Kidney capillary endothelial cell (primary cell): ENCODE data around the gene THSD4.

Experiments
- DNase-seq: peaks from one replicate; pipeline ENCODE4 v3.0.0-alpha.2; 2018; ENCODE audit warnings: low spot score

Gene THSD4

DNA sequence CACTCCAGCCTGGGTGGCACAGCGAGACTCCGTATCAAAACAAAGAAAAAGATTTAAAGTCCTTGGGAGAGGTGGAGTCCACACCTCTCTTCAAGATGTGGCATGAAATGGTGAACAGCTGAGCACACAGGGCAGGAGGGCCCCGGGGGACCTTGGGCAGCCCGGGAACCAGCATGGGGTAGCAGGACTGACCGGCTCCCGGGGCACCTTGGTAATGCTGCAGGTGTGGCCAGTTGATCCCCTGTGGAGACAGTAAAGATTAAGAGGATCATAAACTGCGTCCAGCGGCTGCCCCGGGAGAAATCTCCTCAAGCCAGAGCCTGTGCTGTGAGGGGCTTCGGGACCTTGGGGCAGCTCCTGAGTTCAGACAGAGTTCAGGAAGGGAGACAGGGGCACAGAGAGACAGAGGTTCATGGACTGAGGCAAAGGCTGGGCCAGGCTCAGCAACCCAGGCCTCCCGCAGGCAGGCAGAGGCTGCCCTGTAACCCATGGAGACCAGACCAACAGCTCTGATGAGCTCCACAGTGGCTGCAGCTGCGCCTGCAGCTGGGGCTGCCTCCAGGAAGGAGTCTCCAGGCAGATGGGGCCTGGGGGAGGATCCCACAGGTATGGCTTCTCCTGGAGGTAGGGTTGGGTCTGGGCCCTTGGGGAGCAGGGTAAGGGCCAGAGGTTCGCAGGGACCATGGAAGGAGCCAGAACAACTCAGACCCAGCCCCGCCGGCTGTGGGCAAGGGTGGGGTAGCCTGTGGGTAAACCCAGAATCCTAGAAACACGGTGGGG lies 695.2 kb downstream of the THSD4 start, which contains the start of gene NR2E3:
Gene NR2E3 (plus strand): TSS at position 299 of the 780 bp plus-strand sequence. CDS start 190 bp downstream, at position 489.
- DNase-seq = no peak

DNA sequence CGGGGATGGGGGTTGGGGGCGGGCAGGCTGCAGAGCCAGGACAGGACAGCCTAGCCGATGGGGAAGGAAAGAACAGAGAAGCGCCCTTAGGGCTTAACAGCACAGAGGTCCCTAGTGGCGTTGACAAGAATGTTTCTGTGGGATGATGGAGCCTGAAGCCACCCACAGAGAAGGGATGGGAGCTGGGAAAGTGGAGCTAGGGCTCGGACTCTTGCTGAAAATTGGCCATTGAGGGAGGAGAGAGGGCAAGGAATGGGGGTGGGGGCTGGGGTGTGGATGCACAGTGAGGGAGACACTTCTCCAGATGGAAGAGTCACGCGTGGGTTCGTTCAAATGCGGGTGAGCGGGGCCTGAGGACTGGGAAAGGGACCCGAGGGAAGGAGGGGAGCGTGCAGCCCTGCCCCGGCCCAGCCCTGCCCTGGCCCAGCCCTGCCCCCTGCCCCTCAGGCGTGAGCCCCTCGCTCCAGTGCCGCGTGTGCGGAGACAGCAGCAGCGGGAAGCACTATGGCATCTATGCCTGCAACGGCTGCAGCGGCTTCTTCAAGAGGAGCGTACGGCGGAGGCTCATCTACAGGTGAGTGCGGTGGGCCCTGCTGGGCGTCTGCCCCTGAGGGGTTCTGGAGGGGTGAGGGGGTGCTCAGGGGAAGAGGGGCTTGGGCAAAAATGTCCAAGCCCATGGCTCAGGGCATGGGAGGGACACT lies 695.9 kb downstream of the THSD4 start:
- no peak for DNase-seq

DNA sequence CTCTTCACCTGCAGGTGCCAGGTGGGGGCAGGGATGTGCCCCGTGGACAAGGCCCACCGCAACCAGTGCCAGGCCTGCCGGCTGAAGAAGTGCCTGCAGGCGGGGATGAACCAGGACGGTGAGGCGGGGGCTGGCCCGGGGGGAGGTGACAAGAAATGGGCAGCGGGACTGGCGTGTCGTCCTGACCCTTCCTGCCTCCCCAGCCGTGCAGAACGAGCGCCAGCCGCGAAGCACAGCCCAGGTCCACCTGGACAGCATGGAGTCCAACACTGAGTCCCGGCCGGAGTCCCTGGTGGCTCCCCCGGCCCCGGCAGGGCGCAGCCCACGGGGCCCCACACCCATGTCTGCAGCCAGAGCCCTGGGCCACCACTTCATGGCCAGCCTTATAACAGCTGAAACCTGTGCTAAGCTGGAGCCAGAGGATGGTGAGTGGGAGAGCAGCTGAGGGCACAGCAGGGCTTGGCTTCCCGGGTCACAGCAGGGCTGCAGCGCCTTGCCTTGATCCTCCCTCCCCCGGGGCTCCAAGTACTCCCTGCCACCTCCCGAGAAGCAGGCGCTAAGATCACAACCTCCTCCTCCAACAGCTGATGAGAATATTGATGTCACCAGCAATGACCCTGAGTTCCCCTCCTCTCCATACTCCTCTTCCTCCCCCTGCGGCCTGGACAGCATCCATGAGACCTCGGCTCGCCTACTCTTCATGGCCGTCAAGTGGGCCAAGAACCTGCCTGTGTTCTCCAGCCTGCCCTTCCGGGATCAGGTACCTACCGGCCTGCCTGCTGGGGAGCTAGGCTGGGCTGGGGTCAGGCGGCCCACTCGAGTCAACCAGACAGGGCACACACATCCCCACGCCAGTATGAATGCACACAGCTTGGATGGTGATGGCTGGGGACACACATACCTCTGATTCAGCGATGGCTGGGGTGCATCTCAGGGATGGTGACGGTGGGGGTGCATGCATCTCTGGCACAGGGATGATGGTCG lies 696.8 kb downstream of the THSD4 start:
- no peak for DNase-seq

DNA sequence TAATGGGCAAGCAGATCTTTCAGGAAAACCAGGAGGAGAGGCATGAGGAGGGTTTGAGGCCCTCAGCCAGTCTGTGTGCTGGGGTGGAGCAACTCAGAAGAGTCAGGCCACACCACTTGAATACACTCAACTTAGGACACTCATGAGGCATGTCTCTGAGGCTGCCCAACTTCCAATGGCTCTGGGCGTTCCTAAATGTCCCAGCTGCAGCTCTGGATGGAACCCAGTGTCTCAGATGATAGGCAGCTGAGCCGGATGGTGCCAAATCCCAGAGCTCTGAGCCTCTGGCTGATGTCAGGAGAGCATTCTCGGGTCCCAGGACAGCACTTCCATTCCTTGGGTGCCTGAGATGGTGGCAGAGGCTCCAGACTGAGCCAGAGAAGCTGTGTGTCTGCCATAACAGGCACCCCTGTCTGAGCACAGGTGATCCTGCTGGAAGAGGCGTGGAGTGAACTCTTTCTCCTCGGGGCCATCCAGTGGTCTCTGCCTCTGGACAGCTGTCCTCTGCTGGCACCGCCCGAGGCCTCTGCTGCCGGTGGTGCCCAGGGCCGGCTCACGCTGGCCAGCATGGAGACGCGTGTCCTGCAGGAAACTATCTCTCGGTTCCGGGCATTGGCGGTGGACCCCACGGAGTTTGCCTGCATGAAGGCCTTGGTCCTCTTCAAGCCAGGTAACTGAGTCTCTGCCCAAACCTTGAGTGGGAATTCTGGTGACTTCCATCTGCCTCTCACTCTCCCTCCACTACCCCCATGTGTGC lies 697.9 kb downstream of the THSD4 start:
- no peak for DNase-seq

DNA sequence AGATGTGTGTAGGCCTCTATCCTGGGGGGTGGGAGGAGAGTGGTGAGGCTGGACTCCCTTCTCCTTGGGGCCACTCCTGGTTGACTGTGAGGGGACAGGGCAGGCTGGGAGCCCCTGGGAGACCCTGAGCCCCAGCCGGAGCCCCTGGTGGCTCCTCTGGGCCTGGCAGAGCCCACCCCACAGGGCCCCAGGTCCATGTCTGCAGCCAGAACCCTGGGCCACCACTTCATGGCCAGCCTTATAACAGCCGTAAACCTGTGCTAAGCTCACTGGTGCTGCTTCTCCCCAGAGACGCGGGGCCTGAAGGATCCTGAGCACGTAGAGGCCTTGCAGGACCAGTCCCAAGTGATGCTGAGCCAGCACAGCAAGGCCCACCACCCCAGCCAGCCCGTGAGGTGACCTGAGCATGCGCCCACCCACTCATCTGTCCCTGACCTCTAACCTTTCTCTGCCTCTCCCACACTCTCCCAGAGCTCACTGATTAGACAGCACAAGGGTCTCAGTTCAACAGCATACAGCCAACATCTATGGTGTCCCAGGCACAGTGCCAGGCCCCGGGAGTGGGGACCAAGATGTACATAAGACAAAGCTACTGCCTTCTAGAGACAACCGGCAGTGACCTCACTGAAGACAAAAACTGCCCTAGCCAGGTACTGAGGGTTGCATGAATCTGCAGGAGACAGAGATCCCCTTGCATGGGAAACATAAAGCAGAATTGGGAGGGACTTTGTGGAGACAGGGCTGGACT lies 698.6 kb downstream of the THSD4 start:
- no peak for DNase-seq

DNA sequence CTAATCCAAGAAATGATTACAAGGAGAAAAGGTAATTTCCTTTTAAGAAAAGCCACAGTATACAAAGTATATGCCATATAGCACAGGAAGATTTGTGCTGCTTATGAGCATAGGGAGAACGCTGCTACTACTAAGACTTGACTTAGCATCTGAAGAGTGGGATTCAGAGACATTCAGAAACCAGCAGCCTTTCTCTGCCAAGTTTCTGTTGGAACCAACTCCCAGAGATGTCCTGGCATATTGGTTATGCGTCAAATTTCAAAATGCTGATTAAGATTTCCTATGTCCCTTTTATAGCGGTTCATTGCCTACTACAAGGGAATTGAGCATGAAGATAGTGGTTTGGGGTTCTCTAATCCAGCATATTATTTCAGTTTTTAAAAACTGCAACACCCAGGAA lies 700.0 kb downstream of the THSD4 start:
- no peak for DNase-seq

DNA sequence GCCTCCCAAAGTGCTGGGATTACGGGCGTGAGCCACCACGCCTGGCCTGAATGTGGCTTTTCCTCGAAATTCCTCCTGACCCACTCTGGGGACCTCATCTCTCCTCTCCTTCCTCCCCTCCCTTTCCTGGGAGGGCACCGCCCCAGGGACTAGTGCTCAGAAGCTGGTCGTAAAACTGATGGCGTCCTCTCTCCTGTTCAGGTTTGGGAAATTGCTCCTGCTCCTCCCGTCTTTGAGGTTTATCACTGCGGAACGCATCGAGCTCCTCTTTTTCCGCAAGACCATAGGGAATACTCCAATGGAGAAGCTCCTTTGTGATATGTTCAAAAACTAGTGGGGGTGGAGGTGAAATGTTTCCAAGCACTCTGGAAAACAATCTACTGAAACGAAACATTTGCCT lies 702.1 kb downstream of the THSD4 start:
- DNase-seq = no peak

DNA sequence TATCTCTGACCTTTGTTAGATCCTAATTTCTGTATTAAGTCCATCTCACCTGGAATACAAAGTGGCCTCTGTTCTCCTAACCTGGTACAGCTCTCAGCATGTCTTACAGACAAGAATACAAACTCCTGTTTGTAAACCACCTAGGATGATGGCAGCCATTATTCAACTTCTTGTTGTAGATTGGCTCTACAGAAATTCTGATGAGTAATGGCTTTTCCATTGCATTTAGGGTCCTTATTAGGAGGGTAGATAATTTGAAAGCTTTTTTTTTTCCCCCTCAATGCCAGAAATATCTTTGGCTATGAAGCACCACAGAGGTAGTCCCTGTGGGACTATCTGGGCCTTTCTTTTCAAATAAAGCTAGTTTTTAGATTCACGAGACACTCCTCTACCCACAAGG lies 704.9 kb downstream of the THSD4 start:
- no peak for DNase-seq

DNA sequence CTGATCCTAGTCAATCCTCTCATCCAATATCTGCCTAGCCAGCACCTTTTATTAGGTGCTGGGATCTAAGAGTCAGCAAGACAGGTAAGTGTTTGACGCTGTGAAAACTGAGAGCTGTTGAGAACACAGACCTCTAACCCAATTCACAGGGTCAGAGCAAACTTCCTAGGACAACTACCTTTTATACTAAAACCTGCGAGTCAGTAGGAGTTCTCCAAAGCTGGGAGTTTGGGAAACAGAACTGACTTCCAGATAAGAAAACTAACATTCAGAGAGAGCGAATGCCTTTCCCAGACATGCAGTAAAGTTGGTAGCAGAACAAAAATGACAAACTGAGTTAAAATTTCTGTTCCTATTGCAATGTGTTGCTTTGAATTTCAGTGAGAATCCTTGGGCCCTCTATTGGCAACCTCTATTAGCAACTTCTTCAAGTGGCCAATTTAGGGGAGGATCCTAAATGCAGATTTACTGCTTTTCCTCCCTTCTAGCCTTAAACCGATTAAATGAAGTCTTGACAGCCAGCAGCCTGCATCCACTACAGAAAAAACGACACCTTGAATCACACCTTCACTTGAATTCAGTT lies 706.4 kb downstream of the THSD4 start:
- no peak for DNase-seq

DNA sequence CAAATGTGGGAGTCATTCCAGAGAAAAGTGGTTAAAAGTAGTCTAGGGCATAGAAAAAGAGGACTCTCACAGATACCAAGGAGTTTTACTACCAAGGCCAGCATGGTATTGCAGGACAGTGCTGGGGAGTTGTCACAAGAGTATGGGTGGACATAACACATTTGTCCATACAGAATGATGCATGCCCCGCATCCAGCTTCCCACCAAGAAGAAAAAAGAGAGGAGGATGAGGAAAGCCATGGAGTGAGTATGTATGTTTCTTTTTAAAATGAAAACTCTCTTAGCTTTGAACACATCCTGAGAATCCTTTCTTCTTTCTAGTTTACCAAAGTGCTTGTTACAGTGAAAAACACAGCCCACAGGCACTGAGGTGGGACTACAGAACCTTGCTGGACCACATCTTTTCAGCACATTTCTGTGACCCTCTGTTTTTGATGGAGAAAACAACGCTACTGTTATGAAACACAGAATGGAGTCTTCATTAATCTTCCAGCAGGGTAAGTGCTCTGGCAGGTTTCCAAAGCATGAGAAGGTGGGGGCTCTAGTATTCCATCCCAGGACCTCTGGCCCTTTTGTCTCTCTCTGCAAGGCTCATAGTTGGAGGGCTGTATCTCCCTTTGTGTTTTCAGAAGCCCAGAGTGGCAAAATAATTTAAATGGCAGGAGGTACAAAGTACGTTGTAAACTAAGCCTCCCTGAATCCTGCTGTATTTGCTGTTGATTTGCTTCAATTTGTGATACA lies 707.8 kb downstream of the THSD4 start:
- no peak for DNase-seq

DNA sequence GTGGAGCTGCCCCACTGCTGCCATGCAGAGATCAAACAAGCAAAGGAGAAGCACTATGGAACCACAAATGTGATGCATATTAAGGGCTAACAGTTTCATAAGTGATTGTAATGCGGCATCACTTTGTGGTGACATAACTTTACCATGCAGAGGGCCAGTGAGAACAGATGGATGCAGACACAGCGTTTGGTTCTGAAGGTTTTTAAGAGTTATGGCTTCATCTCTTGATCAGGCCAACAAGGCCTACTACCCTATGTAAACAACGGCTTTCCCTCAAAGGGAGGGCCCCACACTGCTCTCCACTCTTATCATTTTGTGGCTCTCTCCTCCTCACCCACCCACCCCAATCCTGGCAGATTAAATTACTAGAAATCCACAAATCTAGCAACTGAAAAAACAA lies 708.5 kb downstream of the THSD4 start:
- no peak for DNase-seq

DNA sequence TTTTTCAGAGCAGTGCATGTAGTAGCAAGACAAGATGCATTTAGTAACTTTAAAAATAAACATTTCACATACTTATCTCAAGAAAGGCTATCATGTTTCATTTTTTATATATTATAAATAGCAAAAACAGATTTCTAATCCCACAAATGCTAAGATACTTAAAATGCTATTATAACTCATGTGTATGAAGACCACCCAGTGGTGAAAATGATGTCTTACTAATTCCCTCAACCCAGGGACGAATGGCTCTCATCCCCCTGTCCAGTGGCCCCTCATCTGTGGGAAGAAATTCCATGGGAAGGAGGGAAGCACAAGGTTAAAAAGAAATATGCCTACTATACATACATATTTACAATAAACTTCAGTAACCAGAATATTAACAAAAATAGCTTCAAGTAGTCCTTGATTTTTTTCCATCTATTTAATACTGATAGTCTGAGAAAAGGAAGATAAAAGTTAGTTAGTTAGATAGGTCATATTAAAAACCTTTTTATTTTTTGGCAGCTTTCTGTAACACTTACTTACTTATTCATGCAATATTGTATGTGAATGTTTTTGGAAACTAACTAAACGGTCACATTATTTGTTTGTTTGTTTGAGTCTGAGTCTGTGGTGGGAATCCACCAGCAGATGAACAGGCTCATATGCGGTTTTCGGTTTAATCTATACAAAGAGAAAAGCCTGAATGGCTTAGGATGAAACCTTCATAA lies 709.9 kb downstream of the THSD4 start:
- DNase-seq = no peak

DNA sequence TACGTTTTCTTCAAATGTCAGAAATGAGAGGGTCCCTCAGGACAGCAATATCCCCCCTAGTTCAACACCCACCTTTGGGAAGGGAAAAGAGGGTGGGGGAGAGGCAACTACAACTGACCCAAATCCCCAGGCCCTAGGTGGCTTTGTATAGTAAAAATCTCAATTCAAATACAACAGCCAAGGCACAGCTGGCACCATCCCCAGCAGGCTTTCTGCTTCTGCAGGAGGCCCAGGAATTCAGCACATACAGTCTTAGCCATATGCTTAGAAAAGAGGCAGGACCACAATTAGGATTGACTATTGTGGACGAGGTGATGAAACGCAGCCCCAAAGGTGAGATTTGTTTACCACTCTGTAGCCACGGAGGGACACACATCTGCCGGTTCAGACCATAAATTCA lies 710.9 kb downstream of the THSD4 start:
- DNase-seq = no peak

DNA sequence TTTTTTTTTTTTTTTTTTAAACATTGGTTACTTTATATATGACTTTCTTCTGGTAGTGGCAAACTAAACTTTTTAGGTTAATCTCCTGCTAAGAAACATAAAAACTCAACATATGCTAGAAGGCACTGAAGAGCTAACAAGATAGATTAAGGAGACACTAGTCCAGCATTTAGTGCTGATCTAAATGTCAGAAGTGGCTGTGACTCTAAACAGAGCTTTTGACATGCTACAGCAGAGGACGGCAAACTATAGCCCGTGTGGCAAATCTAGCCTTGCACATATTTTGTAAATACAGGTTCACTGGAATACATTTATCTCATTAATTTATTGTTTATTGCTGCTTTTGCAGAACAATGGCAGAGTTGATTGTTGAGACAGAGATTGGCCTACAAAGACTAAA lies 715.7 kb downstream of the THSD4 start:
- no peak for DNase-seq
